Ovary (tissue), 3 donors: ENCODE results near the gene VIPR2.
"Not testable (repeated sequence)": the region's sequence is repeated elsewhere in the genome, so short reads cannot be mapped to it uniquely, and the experiment has no call there.

Experiments used
- CTCF ChIP-seq, 3 donors: fragments of 450-650 bp in 2 of 3; fragments of 200-600 bp in 1 of 3; IDR thresholded peaks; one replicate each; pipeline versions ENCODE4 v1.5.1 to v1.8.0; 2016 to 2022; ENCODE audit warnings: antibody characterized with exemption in 3 of 3, mild to moderate bottlenecking in 1 of 3
- EP300 ChIP-seq: sonication (generic); formaldehyde crosslinking; IDR thresholded peaks from one replicate; pipeline ENCODE4 v1.6.1; 2017; ENCODE audit warnings: antibody characterized with exemption
- POLR2A ChIP-seq: fragments of 450-650 bp; IDR thresholded peaks from one replicate; pipeline ENCODE4 v1.6.1; 2017; ENCODE audit warnings: antibody characterized with exemption, mild to moderate bottlenecking, moderate library complexity
- donor health status: DM: no; HTN: no; CAD: no.

- TF ChIP-seq CTCF (IDR thresholded peaks at IDR 0.05); EP300; POLR2A: not testable (repeated sequence)
Observed at GRCh38 chr7:158998261-158998660, 146.4 kb downstream of the VIPR2 start.
